Right cardiac atrium (tissue), 5 donors: ENCODE measurements around the gene PANK4. TPM values are rescaled to one million over a fixed set of nuclear protein-coding genes. Genes with fewer than 3 reads are reported as not detected.

Experiments
- ATAC-seq, 2 donors: fragments of 200-7000 bp; cut with Tn5 transposase; one replicate each; pipeline versions ENCODE4 v1.8.0 to v1.9.1; 2020; ENCODE audit warnings: moderate library complexity in 2 of 2, mild to moderate bottlenecking in 1 of 2
- DNase-seq, 3 donors: peaks; one replicate each; pipeline ENCODE4 v3.0.0-alpha.2; 2020
- H3K27ac ChIP-seq: one replicate; pipeline ENCODE4 v1.5.1; 2013; ENCODE audit warnings: mild to moderate bottlenecking, low read length, control low read depth, moderate library complexity
- H3K27me3 ChIP-seq: one replicate; pipeline ENCODE4 v1.6.1; 2013; ENCODE audit not compliant: control insufficient read depth, insufficient read depth
- H3K4me1 ChIP-seq: one replicate; pipeline ENCODE4 v1.6.1; 2013; ENCODE audit warnings: low read length; ENCODE audit not compliant: control insufficient read depth, insufficient read depth
- H3K4me3 ChIP-seq: one replicate; pipeline ENCODE4 v1.5.1; 2013; ENCODE audit warnings: low read length, control low read depth
- H3K9me3 ChIP-seq: one replicate; pipeline ENCODE4 v1.6.1; 2013; ENCODE audit warnings: low read length; ENCODE audit not compliant: control insufficient read depth
- WGBS: extraction: QIAGEN DNeasy Blood & Tissue Kit; methylation state at CpG from one replicate; pipeline ENCODE4 v1.1.7; 2013; 5-methylcytosine and 5-hydroxymethylcytosine counted together
- intact Hi-C, 4 donors: fragments of 100-400 bp; cut with DNase I; formaldehyde crosslinking; loops; one replicate each; pipeline versions ENCODE4 v1.11.0 to v1.14.0; 2022 to 2023
- polyA plus RNA-seq: library from polyadenylated mRNA; stranded (reverse); fragments of 200-250 nt; gene quantifications from one replicate; pipeline ENCODE4 v1.2.3, GENCODE V29; 2013
- total RNA-seq, 4 donors: library from RNA; stranded (reverse); fragmentation: NEBNext Ultra II Directional; extraction: Animal tissue kit (Norgen Biotek cat#: 25700); gene quantifications; one replicate each; pipeline ENCODE4 v1.2.1, GENCODE V29; 2021
- donor health status: healthy with polysubstance abuse.
- donor health status: DM: no; HTN: yes; CAD: no.
- donor health status: DM: no; HTN: no; CAD: no.
- donor health status: DM: no; HTN: yes; CAD: no; lungs with severe emphysema.
- donor health status: DM: yes; HTN: yes; CAD: no.

The PANK4 gene
- total and polyA plus RNA-seq, 5 donors = 35.2 to 51.3 (median 40.1) TPM

DNA sequence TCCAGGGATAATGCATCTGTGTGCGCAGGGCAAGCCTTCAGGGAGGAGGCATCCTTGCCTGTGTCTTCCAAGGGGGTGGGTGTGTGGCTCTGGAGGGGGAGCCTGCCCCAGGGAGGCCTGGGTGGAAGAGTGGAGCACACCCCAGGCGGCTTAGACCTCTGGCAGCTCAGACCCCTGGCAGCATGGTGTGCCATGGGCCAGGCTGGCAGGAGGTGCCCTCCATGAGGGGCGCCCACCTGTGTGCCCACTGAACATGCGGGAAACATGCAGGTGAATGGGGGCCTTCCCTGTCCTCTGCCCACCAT, 1.1 kb upstream of the PANK4 start:
- whole genome bisulfite sequencing = 81% methylated on average over 4 of the region's 4 CpGs
- intact Hi-C loops = no loop called here
- H3K4me1 ChIP-seq = peaks cover 20% of the 10 kb centered on the region
- peak overlapping the region; percentile 40 for H3K27ac ChIP-seq
- no peaks in the 10 kb centered on the region for H3K27me3 ChIP-seq
- no peak overlapping the region for H3K4me3 ChIP-seq
- DNase-seq = no peak
- no peaks in the 10 kb centered on the region for H3K9me3 ChIP-seq
- no peak for ATAC-seq

DNA sequence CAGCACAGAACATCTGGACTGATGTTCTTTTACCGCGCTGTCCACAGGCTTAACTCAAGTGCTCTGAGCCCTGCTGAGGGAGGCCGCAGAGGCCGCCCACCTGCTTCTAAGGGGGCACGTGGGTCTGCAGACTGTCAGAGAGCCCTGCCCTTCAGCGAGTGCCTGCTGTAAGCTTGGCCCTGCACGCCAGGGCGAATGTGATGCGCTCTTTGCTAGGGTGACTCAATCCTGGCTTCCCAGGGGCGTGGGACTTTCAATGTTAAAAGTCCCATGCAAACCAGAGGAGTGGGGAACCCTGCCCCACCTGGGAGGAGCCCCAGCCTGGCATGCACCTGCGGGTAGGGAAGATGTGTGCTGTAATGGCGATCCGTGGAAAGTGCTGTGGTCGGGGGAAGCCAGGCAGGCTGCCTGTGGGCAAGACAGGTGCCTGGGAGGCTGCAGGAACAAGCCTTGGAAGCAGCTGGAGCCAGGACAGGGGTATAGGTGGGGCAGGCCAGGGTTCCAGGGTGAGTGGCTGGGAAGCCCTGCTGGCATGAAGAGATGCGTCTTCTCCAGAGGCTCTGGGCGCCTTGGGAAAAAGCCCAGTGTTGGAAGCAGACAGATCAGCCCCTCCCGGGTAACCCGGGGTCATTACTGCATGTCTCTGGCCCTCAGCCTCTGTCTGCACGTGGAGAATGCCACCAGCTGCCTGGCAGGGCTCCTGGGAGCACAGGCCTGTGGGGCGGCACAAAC, 594 bp upstream of the PANK4 start:
- H3K27ac ChIP-seq = peak overlapping the region; percentile 40
- no peaks in the 10 kb centered on the region for H3K9me3 ChIP-seq
- ATAC-seq = peak; percentile 1 to 42
- intact Hi-C loops = no loop called here
- WGBS = 36% methylated on average over 20 of the region's 20 CpGs
- no peaks in the 10 kb centered on the region for H3K27me3 ChIP-seq
- DNase-seq = peak in 2 of 3 donors; percentile 83 to 84
- peaks cover 20% of the 10 kb centered on the region for H3K4me1 ChIP-seq
- peak overlapping the region; percentile 84 for H3K4me3 ChIP-seq

DNA sequence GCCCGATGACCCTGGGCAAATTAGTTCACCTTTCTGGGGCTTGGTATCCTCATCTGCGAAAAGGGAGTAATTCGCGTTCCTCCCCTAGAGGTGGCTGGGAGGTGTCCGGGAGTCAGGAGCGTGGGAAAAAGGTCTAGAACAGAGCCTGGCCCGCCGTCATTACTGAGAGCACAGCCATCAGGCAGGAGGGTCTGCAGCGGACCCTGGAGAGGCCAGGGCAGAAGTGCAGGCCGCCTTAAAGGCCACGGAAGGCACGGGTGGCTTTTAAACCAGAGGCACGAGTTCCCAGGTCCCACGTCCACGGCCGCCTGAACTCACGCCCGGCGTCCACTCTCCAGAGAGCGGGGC, 850 bp downstream of the PANK4 start:
- intact Hi-C loops = no loop called here
- peak overlapping the region; percentile 84 for H3K4me3 ChIP-seq
- no peaks in the 10 kb centered on the region for H3K27me3 ChIP-seq
- no peak for DNase-seq
- 5% methylated on average over 20 of the region's 20 CpGs for WGBS
- H3K9me3 ChIP-seq = no peaks in the 10 kb centered on the region
- peaks cover 15% of the 10 kb centered on the region for H3K4me1 ChIP-seq
- ATAC-seq = no peak
- H3K27ac ChIP-seq = no peak overlapping the region

DNA sequence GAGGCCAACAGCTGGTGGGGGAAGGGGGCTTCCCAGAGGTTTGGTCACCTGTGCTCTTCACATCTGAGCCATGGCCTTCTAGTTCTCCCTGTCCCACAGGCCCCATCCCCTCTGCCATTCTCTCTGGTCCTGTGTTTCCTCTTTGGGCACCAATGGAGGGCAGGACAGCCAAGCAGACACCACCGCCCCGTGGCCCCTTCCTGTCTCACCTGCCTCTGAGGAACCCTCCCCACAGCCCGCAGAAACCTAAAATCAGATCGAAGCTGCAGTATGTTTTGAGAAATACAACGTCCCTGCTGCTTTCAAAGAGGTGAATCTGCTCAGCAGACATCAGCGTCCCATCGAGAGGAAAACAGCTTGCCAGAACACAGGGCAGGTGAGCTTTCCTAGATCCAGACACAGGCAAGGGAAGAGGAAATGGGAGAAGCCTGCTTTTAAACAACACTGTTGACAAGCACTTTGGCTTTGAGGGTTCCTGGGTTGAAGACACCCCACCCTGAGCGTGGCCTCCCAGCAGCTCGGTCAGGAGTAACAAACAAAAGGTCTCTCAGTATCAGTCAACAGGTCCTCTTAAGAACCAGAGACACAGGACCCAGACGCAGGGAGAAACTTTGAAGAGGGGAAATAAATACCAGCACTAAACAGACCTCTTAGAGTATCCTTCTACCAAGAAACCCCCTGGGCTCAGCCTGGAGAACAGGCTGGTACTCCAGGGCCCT, 2.3 kb downstream of the PANK4 start:
- Histone ChIP-seq H3K27me3 (no peaks in the 10 kb centered on the region), H3K27ac (no peak overlapping the region), H3K4me1 (peaks cover 15% of the 10 kb centered on the region), H3K4me3 (no peak overlapping the region), H3K9me3 (no peaks in the 10 kb centered on the region)
- no peak for ATAC-seq
- 63% methylated on average over 10 of the region's 10 CpGs for WGBS
- intact Hi-C loops = no loop called here
- no peak for DNase-seq

DNA sequence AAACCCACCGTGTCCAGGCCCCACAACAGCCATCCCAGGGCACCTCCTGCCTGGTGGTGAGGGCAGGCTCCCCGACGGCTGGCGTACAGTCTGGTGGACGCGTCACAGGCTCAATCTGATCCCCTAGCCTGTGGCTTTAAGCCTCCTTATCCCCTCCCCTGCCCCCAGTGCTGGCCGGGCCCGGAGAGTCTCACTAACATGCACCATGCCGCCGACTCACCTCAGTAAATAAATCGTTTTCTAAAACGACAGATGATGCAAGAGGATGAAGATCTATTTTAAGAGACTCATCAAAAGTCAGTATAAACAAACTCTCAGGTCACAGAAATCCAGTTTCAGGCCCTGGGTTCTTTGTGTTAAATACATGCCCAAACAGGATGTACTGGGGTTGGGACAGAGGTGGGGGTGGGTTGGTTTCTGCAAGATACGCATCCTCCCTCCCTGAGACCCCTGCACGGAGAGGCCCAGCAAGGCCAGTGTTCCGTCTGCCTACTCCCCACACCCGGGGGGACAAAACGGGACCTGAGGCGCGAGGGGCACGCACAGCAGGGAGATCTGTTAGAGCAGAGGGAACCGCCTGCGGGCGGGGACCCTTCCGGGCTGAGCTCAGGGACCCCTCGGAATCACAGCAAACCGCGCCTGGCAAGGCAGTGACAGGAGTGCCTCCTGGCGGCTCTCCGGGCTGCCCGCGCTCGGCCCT, 3.1 kb downstream of the PANK4 start:
- H3K9me3 ChIP-seq = no peaks in the 10 kb centered on the region
- no peak overlapping the region for H3K4me3 ChIP-seq
- H3K27ac ChIP-seq = no peak overlapping the region
- 63% methylated on average over 32 of the region's 32 CpGs for WGBS
- ATAC-seq = no peak
- intact Hi-C loops = no loop called here
- no peak for DNase-seq
- H3K27me3 ChIP-seq = no peaks in the 10 kb centered on the region
- peaks cover 15% of the 10 kb centered on the region for H3K4me1 ChIP-seq

DNA sequence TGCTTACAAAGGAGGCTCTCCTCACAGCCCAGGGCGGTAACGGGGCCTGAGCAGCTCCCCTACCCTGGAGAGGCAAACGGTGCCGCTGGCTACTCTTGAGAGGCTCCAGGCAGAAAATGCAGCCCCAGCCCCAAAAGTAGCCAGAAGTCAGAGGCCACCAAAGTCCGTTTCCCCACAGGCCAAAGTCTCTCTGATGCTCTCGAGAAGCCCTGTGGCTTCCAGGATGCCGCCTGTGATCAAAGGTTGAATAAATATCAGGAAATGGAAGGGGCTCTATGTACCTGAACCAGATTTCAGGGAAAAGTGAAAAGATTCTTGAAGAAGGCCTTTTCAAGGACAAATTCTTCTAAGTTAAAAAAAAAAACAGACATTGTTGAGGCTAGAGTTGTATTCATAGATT, 4.2 kb downstream of the PANK4 start:
- intact Hi-C loops = no loop called here
- peaks cover 15% of the 10 kb centered on the region for H3K4me1 ChIP-seq
- WGBS = 88% methylated on average over 7 of the region's 7 CpGs

DNA sequence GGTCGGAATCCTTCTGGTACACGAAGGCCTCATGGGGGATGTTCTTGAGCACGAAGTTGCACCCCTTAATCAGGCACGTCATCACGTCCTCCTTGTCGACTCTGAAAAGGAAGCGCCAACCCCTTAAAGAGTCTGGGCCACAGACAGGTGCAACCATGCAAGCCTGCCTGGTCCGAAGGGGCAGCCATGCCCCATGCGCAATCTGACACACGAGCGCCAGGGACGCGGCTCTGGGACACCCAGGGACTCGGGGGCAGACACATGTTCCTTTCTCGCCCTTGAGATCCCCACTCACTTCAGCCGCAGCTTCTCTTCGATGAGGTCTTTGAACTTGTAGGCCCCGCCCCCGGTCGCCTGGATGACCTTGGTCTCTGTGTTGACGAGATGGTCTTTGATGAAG, 5.6 kb downstream of the PANK4 start:
- ATAC-seq = no peak
- intact Hi-C loops = no loop called here
- 83% methylated on average over 21 of the region's 21 CpGs for WGBS

More for the DNA sequence above, 4.2 kb downstream of the PANK4 start:
- no peak overlapping the region for H3K4me3 ChIP-seq
- no peak for DNase-seq
- H3K27me3 ChIP-seq = no peaks in the 10 kb centered on the region
- no peaks in the 10 kb centered on the region for H3K9me3 ChIP-seq
- no peak overlapping the region for H3K27ac ChIP-seq
- ATAC-seq = no peak

DNA sequence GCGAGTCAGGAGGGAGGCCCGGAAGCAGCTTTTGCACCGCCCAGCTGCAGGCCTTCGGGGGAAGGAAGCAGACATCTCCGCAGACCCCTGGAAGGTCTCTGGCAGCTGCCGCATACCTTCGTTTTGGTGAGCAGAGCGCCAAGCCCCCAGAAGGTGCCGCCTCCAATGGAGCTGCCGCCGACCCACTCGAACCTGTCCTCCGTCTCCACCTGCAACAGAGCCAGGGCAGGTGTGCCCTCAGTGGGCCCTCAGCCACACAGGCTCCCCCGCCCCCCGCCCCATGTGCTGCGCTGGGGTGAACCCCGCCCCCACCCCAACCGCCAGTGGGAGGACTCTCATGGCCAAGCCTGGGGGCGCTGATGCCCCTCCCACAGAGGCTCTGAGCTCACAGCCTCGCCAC, 6.2 kb downstream of the PANK4 start:
- H3K9me3 ChIP-seq = no peaks in the 10 kb centered on the region
- intact Hi-C loops = no loop called here
- WGBS = 93% methylated on average over 20 of the region's 20 CpGs
- DNase-seq = no peak
- H3K27ac ChIP-seq = no peak overlapping the region
- no peaks in the 10 kb centered on the region for H3K27me3 ChIP-seq
- peaks cover 12% of the 10 kb centered on the region for H3K4me1 ChIP-seq
- ATAC-seq = no peak
- H3K4me3 ChIP-seq = no peak overlapping the region

More for the DNA sequence above, 5.6 kb downstream of the PANK4 start:
- Histone ChIP-seq H3K27me3 (no peaks in the 10 kb centered on the region), H3K27ac (no peak overlapping the region), H3K9me3 (no peaks in the 10 kb centered on the region), H3K4me3 (no peak overlapping the region), H3K4me1 (peaks cover 13% of the 10 kb centered on the region)
- no peak for DNase-seq

DNA sequence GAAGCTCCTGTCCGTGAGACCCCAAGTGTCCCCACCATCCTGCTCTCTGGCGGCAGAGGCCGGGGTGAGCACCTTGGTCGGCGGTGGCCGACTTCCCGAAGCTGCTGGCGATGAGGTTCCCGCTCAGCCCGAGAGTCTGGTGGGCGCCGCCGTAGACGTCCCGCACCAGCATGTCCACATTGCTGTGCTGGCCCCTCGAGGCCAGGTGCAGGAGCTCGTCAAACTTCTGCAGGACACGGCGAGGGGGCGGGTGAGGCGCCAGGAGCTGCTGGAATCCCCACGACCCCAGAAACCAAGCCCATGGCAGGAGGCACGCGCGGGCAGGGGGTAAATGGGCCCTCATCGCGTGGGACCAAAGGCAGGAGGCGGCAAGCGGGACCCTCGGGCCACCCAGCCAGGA, 6.7 kb downstream of the PANK4 start:
- 93% methylated on average over 30 of the region's 30 CpGs for WGBS
- Histone ChIP-seq H3K27me3 (no peaks in the 10 kb centered on the region), H3K27ac (no peak overlapping the region), H3K4me1 (peaks cover 8% of the 10 kb centered on the region), H3K9me3 (no peaks in the 10 kb centered on the region), H3K4me3 (no peak overlapping the region)
- DNase-seq (no peak), ATAC-seq (no peak)
- intact Hi-C loops = no loop called here

DNA sequence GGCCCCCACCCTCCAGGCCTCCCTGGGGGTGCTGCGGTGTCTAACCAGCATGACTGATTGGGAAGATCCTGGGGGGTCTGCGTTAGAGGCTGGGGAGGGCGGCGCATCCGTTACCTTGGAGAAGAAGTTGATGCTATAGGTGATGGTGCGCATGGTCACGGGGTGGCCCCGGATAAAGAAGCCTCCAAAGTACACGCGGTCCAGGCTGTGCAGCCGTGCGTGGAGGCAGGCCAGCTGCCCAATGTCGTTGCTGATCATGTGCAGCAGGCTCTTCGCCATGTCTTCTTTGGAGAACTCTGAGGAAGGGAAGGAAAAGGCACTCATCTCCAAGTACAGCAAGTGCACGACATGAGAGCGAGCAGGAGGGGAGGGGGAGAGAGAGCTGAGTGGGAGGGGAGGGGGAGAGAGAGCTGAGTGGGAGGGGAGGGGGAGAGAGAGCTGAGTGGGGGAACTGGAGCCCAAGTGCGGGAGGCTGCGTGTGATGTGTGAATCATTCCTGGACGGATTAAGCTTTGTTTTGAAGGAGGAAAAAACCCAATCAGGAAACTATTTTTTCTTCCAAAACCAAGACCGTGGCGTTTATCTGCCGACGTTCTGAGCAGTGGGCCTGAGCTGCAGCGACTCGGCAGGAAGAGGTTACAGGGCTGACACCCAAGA, 7.2 kb downstream of the PANK4 start:
- Histone ChIP-seq H3K4me3 (no peak overlapping the region), H3K27ac (no peak overlapping the region), H3K9me3 (no peaks in the 10 kb centered on the region), H3K27me3 (no peaks in the 10 kb centered on the region), H3K4me1 (peaks cover 3% of the 10 kb centered on the region)
- intact Hi-C loops = no loop called here
- WGBS = 88% methylated on average over 25 of the region's 25 CpGs
- no peak for ATAC-seq
- DNase-seq = no peak

DNA sequence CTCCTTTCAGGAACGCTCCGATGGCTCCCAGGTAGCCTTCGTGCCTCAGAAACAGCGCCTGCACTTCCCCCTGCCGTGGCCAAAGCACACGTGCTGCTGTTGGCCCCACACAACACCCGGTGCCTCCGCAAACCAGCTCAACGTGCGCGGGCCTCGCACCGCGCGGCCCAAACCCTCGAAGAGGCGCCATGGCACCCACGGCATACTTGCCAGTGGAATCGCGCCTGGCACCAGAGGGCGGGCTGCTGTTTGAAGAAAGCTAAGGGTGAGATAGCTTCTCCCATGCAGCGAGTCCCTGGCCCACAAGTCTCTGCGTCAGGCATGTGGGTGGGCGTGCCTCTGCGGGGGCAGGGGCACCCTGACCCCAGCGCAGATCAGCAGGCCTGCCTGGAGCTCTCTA, 7.9 kb downstream of the PANK4 start:
- 92% methylated on average over 26 of the region's 26 CpGs for WGBS
- intact Hi-C loops = no loop called here
- H3K4me3 ChIP-seq = no peak overlapping the region
- DNase-seq (no peak), ATAC-seq (no peak)
- H3K27ac ChIP-seq = no peak overlapping the region
- H3K27me3 ChIP-seq = no peaks in the 10 kb centered on the region
- H3K4me1 ChIP-seq = no peaks in the 10 kb centered on the region
- no peaks in the 10 kb centered on the region for H3K9me3 ChIP-seq
